Gastroesophageal sphincter (tissue), 3 donors: Measurements from ENCODE around the gene GATAD2B.

Experiments used
- CTCF ChIP-seq, 4 experiments: fragments of 200-600 bp in 2 of 4; fragments of 450-650 bp in 2 of 4; sonication (generic) in 1 of 4; IDR thresholded peaks; one replicate each; pipeline ENCODE4 v1.5.1; 2017 to 2019; ENCODE audit warnings: antibody characterized with exemption in 4 of 4, mild to moderate bottlenecking in 2 of 4, moderate library complexity in 2 of 4
- EP300 ChIP-seq: sonication (generic); formaldehyde crosslinking; IDR thresholded peaks from one replicate; pipeline ENCODE4 v1.6.1; 2017; ENCODE audit warnings: antibody characterized with exemption, mild to moderate bottlenecking
- POLR2AphosphoS5 ChIP-seq: sonication (generic); formaldehyde crosslinking; IDR thresholded peaks from one replicate; pipeline ENCODE4 v1.6.1; 2017; ENCODE audit warnings: antibody characterized with exemption

GRCh38 chr1:153934746-153935145, 12.0 kb upstream of the GATAD2B start:
- TF ChIP-seq EP300 (no peak), CTCF (IDR thresholded peaks at IDR 0.05) (no peak), POLR2AphosphoS5 (no peak)
